CD4-positive, alpha-beta T cell treated with Interleukin-1 beta for 1 hour (primary cell): ENCODE data around the gene C6orf15.

Experiments
- DNase-seq, 2 donors: peaks; one replicate each; pipeline ENCODE4 v3.0.0-alpha.2; 2020 to 2022

The C6orf15 gene

DNA sequence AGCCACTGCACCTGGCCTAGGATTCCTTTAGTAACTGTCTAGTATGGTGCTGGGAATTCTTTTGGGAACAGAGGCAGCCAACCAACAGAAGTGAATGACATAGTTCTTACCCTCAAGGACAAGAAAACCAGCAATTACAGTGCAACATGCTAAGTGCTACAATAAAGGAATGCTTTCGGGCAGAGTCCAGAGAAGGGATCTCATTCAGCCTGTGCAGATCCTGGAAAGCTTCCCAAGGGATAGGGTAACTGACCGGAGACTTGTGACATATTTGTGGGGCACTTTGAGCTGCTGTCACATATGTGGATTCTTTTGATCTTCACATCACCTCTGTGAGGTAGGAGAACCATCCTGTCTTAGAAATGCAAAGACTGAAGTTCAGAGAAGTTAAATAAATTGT lies 46.8 kb downstream of the C6orf15 start:
- DNase-seq, result no peak

GRCh38 chr6:31063906-31064435 lies 48.4 kb downstream of the C6orf15 start:
- DNase-seq, result no peak
